Keratinocyte (primary cell): ENCODE data around the gene MYH7B. TPM values are rescaled to one million over a fixed set of nuclear protein-coding genes. Genes with fewer than 3 reads are reported as not detected.

Experiments used
- DNase-seq: peaks from one replicate; pipeline ENCODE4 v3.0.0-alpha.2; 2011; ENCODE audit warnings: low read depth, missing footprints, low spot score
- FAIRE-seq: peaks from 2 replicates; lab custom pipeline; 2011; peaks lifted over from hg19 to GRCh38; lab: Jason Lieb, UNC
- H2AFZ ChIP-seq: 2 replicates; pipeline ENCODE4 v1.6.0; 2012; ENCODE audit warnings: low read length, control low read depth, inconsistent platforms; ENCODE audit not compliant: control insufficient read depth
- H3K27ac ChIP-seq: 2 replicates; pipeline ENCODE4 v1.5.1; 2011; ENCODE audit warnings: low read length; ENCODE audit not compliant: control insufficient read depth, insufficient read depth
- H3K27me3 ChIP-seq: 3 replicates; pipeline ENCODE4 v1.6.0; 2011; ENCODE audit warnings: low read length; ENCODE audit not compliant: control insufficient read depth, insufficient read depth; ENCODE audit errors: extremely low read depth
- H3K36me3 ChIP-seq, 2 experiments: 2 replicates in 1 of 2; 3 replicates in 1 of 2; pipeline ENCODE4 v1.5.1; 2011; ENCODE audit warnings: low read length in 2 of 2, mild to moderate bottlenecking in 1 of 2; ENCODE audit not compliant: control insufficient read depth in 2 of 2, insufficient read depth in 2 of 2; ENCODE audit errors: extremely low read depth in 1 of 2
- H3K4me1 ChIP-seq: 3 replicates; pipeline ENCODE4 v1.5.1; 2011; ENCODE audit warnings: low read length; ENCODE audit not compliant: control insufficient read depth, insufficient read depth; ENCODE audit errors: extremely low read depth
- H3K4me2 ChIP-seq: 3 replicates; pipeline ENCODE4 v1.6.0; 2011; ENCODE audit warnings: low read depth, low read length; ENCODE audit not compliant: control insufficient read depth, insufficient read depth; ENCODE audit errors: extremely low read depth
- H3K4me3 ChIP-seq, 3 experiments: fragments of 200-600 bp in 1 of 3; sonication (generic) in 1 of 3; 2 replicates in 2 of 3; 3 replicates in 1 of 3; pipeline ENCODE4 v1.5.1; 2011 to 2016; ENCODE audit warnings: low read length in 3 of 3, mild to moderate bottlenecking in 3 of 3, control low read depth in 2 of 3, inconsistent platforms in 1 of 3, low read depth in 1 of 3, mixed read lengths in 1 of 3, mixed run types in 1 of 3, moderate library complexity in 1 of 3; ENCODE audit not compliant: control insufficient read depth in 2 of 3, insufficient read depth in 2 of 3; ENCODE audit errors: extremely low read depth in 1 of 3
- H3K79me2 ChIP-seq: 2 replicates; pipeline ENCODE4 v1.6.0; 2012; ENCODE audit warnings: low read length; ENCODE audit not compliant: control insufficient read depth, insufficient read depth
- H3K9ac ChIP-seq: 3 replicates; pipeline ENCODE4 v1.6.0; 2011; ENCODE audit warnings: low read length; ENCODE audit not compliant: control insufficient read depth, insufficient read depth; ENCODE audit errors: extremely low read depth
- H3K9me1 ChIP-seq: 3 replicates; pipeline ENCODE4 v1.6.0; 2011; ENCODE audit warnings: low read length; ENCODE audit not compliant: control insufficient read depth, insufficient read depth; ENCODE audit errors: extremely low read depth
- H3K9me3 ChIP-seq: 2 replicates; pipeline ENCODE4 v1.5.1; 2012; ENCODE audit warnings: low read depth, low read length; ENCODE audit not compliant: control insufficient read depth
- H4K20me1 ChIP-seq: 3 replicates; pipeline ENCODE4 v1.6.0; 2011; ENCODE audit warnings: low read length; ENCODE audit not compliant: control insufficient read depth, insufficient read depth; ENCODE audit errors: extremely low read depth
- EZH2 ChIP-seq: IDR thresholded peaks from one replicate; pipeline ENCODE4 v1.6.1; 2012; ENCODE audit warnings: inconsistent platforms, mild to moderate bottlenecking, low read length, moderate library complexity
- dilution Hi-C: fragments of 300-500 bp; cut with MboI; formaldehyde crosslinking; loops from one replicate; pipeline ENCODE4 v1.7.0; 2020; ENCODE audit warnings: low sequenced_read_pairs; ENCODE audit not compliant: extremely low pct_ligation_motif_present
- polyA plus RNA-seq, 5 experiments: library from polyadenylated mRNA; depleted of rRNA in 3 of 5; stranded (reverse) in 3 of 5; stranded (forward) in 1 of 5; unstranded in 1 of 5; fragments of >200 nt; gene quantifications; 1 replicate in 1 of 5; 2 replicates in 3 of 5; 3 replicates in 1 of 5; pipeline versions ENCODE4 v1.2.1 to v1.2.3, GENCODE V29; 2011 to 2012; ENCODE audit warnings: missing spikeins in 2 of 5, low read depth in 1 of 5, low replicate concordance in 1 of 5
- TF ChIP-seq, protein P1 (sequence below), 3 experiments: IDR thresholded peaks in 1 of 3; conservative IDR thresholded peaks in 1 of 3; optimal IDR thresholded peaks in 1 of 3; 2 replicates in 2 of 3; 3 replicates in 1 of 3; pipeline versions ENCODE3 to v1.5.1; 2011; ENCODE audit warnings: low read length in 3 of 3, mild to moderate bottlenecking in 3 of 3, moderate library complexity in 2 of 3, control low read depth in 1 of 3, inconsistent platforms in 1 of 3; ENCODE audit not compliant: insufficient read depth in 2 of 3; ENCODE audit errors: extremely low read depth in 1 of 3

MYH7B gene
- polyA plus RNA-seq, 1 donor (not counting 4 experiments of a cell fraction or from before 2014, with no cell fraction given), result 0.01 TPM

- no peak for DNase-seq
- Histone ChIP-seq H3K4me3 (no peak overlapping the region), H3K36me3 (no peaks in the 10 kb centered on the region), H3K9ac (no peak overlapping the region), H3K27me3 (peaks cover 10% of the 10 kb centered on the region), H3K9me1 (no peaks in the 10 kb centered on the region), H3K27ac (no peak overlapping the region), H3K4me2 (no peak overlapping the region), H3K79me2 (no peaks in the 10 kb centered on the region), H2AFZ (no peak overlapping the region), H4K20me1 (no peaks in the 10 kb centered on the region), H3K9me3 (no peaks in the 10 kb centered on the region), H3K4me1 (no peaks in the 10 kb centered on the region)
- dilution Hi-C loops, result no loop called here
- FAIRE-seq, result no peak
- TF ChIP-seq, protein P1, sequence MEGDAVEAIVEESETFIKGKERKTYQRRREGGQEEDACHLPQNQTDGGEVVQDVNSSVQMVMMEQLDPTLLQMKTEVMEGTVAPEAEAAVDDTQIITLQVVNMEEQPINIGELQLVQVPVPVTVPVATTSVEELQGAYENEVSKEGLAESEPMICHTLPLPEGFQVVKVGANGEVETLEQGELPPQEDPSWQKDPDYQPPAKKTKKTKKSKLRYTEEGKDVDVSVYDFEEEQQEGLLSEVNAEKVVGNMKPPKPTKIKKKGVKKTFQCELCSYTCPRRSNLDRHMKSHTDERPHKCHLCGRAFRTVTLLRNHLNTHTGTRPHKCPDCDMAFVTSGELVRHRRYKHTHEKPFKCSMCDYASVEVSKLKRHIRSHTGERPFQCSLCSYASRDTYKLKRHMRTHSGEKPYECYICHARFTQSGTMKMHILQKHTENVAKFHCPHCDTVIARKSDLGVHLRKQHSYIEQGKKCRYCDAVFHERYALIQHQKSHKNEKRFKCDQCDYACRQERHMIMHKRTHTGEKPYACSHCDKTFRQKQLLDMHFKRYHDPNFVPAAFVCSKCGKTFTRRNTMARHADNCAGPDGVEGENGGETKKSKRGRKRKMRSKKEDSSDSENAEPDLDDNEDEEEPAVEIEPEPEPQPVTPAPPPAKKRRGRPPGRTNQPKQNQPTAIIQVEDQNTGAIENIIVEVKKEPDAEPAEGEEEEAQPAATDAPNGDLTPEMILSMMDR (optimal IDR thresholded peaks at IDR 0.05 in 1 of 3, IDR thresholded peaks at IDR 0.05 in 1 of 3, conservative IDR thresholded peaks at IDR 0.05 in 1 of 3; ENCODE audit: extremely low read depth in 1 of 3, insufficient read depth in 2 of 3, low read length in 3 of 3), result no peak
- no peak for TF ChIP-seq EZH2
Measured at GRCh38 chr20:34979366-34980153, 23.9 kb downstream of the MYH7B start.

- FAIRE-seq (no peak), DNase-seq (no peak)
- TF ChIP-seq, protein P1 (optimal IDR thresholded peaks at IDR 0.05 in 1 of 3, IDR thresholded peaks at IDR 0.05 in 1 of 3, conservative IDR thresholded peaks at IDR 0.05 in 1 of 3; ENCODE audit: extremely low read depth in 1 of 3, insufficient read depth in 2 of 3, low read length in 3 of 3), result no peak
- no peak for TF ChIP-seq EZH2
- H3K36me3 ChIP-seq, result no peaks in the 10 kb centered on the region
- no peaks in the 10 kb centered on the region for H4K20me1 ChIP-seq
- H3K4me1 ChIP-seq, result no peaks in the 10 kb centered on the region
- H3K9me3 ChIP-seq, result no peaks in the 10 kb centered on the region
- peaks cover 20% of the 10 kb centered on the region for H3K27me3 ChIP-seq
- no peak overlapping the region for H3K27ac ChIP-seq
- H3K4me2 ChIP-seq, result no peak overlapping the region
- dilution Hi-C loops, result no loop called here
- no peaks in the 10 kb centered on the region for H3K79me2 ChIP-seq
- no peak overlapping the region for H3K4me3 ChIP-seq
- no peak overlapping the region for H3K9ac ChIP-seq
- H2AFZ ChIP-seq, result no peak overlapping the region
- H3K9me1 ChIP-seq, result no peaks in the 10 kb centered on the region
Measured at GRCh38 chr20:34980543-34981233, 25.0 kb downstream of the MYH7B start.
